GM18867 (cell line): ENCODE results near the gene MYBPC3.
"Not testable (repeated sequence)": the region's sequence is repeated elsewhere in the genome, so short reads cannot be mapped to it uniquely, and the experiment has no call there.

Experiments
- ATAC-seq: cut with Tn5 transposase; IDR thresholded peaks from one replicate; pipeline ENCODE4 v1.9.1; 2021; ENCODE audit warnings: mild to moderate bottlenecking, moderate library complexity; ENCODE audit not compliant: unreplicated experiment

Gene MYBPC3

GRCh38 chr11:47327025-47327424 is 25.5 kb downstream of the MYBPC3 start:
- no peak for ATAC-seq

DNA sequence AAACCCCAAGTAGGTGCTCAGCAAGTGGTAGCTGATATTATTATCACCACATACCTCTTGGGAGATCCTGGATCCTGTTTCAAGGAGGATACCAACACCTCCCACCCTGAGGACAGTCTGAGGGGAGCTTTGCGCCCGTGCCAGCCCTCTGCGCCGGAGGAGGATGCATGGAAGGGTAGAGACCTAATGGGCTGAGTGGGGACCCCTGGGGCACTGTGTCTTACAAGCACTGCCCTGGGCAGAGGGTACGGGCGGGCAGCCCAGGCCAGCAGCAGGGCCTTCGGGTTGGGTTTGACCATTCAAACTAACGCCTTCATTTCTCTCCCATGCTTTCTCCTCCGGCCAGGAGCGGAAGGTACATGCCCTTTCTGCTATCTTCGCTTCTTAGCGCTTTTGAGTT is 26.3 kb downstream of the MYBPC3 start:
- no peak for ATAC-seq

GRCh38 chr11:47325271-47326041 is 27.0 kb downstream of the MYBPC3 start:
- ATAC-seq = no peak

DNA sequence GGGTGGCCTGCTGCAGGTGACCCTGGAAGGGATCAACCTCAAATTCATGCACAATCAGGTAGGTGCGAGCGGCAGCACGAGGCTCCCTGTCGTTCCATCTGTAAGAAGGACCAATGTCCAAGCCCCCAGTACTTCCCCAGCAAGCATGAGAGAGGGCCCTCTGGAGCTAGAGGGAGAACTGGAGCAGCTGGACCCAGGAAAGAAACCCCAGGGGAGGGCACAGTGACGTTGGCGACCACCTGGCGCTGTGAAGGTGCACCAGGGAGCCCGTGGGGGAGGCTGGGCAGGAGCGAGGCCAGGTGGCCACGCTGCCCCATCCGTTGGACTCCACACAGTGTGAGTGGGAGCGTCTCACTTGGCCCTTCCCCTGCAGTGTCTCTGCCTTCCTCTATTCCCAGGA is 28.0 kb downstream of the MYBPC3 start:
- ATAC-seq = no peak

DNA sequence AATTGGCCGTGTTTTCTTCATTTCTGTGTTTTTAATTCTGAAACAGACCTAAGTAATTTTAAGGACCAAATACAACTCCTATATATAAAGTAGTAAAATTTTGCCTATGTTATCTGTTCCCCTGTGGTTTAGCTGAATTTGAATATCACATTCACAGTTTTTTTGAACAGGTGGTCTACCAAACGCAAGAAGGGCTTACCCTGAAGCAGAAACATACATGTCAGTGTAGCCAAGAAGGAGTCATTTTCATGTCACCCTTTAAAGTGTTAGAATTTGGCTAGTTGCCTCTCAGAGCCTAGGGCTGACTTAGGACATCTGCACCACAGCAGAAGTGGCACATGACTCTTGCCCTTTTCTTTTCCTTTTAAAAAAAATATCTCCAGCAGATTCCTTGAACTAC is 34.3 kb downstream of the MYBPC3 start:
- no peak for ATAC-seq

GRCh38 chr11:47317064-47317828 is 35.3 kb downstream of the MYBPC3 start:
- peak; percentile 71 for ATAC-seq

- not testable (repeated sequence) for ATAC-seq
Measured at GRCh38 chr11:47316501-47316900, 36.0 kb downstream of the MYBPC3 start.

- no peak for ATAC-seq
Measured at GRCh38 chr11:47314992-47315391, 37.5 kb downstream of the MYBPC3 start.

DNA sequence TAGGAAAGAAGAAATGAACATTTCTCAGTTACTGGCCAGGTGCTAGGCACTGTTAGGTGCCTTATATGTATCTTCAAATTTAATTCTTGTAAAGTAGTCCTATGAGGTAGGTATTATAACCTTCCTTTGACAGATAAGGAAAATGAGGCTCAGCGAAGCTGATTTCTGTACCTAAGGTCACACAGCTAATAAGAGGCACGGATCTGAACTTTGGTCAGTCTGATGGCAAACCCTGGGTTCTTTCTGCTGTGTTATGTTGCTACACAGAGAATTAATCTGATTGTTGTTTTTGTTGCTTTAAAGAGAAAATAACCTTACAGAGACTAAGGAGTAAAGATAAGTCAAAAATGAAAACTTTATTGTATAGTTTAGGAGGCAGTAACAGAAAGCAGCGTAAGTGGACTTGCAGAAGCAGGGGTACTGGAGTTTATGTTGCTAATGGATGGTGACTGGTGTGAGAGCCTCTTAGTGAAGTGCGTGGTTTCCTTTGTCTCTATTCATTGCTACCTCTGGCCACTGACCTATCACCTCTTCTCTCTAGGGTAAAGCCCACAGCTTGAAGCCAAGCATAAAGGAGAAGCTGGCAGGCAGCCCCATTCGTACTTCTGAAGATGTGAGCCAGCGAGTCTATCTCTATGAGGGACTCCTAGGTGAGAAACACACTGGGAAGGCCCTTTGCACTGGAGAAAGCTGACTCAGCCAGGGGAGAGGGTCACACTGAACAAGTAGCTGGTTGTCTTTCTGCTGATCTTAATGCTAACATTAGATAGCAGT is 44.3 kb downstream of the MYBPC3 start:
- no peak for ATAC-seq

DNA sequence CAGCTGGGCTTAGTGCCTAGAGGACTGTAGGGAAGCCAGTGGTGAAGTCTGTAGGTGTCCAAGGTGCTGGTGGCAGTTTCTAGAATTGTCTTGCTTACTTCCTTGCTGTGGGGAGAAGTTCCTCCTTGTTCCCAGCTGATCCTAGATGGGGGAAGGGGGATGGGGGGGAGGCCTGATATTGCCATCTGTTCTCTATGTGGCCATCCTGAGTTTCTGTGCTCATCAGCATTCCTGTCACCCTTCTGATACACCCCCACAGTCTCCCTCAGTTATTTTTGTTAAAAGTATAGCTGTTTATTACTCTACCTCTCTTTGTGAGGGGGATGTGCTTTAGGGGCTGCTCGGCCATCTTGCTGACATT is 46.0 kb downstream of the MYBPC3 start:
- no peak for ATAC-seq

DNA sequence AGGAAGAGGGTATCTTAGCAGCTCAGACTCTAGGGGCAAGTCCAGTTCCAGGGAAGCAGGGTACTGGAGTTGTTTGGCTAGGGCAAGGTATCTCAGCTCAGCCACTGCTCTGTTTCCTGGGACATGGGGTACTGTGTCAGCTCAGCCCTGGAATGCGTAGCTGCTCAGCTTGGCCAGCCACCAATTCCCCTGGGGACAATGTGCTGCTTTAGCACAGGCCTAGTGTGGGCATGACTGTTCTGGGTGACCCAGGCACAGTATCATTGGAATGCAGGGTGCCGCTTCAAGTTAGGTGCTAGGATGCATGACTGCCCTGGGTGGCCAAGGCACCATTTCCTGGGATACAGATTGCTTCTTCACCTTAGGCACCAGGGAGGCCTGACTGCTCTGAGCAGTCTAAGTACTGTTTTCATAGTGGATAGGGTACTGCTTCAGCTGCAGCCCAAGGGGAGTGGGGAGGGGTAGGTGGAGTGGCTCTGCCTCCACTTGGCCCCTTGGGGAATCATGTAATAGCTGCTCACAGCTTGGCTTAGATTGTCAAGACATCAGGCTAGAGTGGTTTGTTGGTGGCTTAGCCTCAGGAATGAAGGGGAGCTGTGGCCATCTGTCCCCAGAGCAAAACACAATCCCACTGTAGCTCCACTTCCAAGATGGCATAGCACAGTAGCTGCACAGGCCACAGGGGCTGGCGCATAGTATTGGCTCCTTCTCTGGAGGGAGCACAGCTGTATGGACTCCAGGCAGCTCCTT is 46.6 kb downstream of the MYBPC3 start:
- ATAC-seq = no peak

DNA sequence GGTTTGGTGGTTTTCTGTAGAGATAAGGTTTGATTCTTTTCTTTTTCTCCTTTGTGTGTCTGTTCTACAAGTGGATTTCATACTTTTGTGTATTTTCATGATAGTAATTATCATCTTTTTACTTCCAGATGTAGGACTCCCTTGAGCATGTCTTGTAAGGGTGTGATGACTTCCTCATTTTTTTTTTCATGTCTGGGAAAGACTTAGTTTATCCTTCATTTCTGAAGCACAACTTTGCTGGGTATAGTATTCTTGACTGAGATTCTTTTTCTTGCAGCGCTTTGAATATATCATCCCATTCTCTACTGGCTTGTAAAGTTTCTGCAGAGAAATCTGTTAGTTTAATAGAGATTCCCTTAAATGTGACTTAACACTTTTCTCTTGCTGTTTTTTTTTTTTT is 49.6 kb downstream of the MYBPC3 start:
- no peak for ATAC-seq

DNA sequence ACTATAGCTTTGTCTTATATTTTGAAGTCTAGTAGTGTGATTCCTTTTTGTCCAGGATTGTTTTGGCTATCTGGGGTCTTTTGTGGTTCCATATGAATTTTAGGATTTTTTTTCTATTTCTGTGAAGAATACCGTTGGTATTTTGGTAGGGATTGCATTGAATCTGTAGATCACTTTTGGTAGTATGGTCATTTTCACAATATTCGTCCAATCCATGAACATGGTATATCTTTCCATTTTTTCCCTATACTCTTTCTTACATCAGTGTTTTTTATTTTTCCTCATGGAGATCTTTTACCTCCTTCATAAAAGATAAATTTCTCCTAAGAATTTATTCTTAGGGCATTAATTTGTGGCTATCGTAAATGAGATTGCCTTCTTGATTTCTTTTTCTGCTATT is 53.4 kb downstream of the MYBPC3 start:
- no peak for ATAC-seq

GRCh38 chr11:47296045-47296444 is 56.5 kb downstream of the MYBPC3 start:
- no peak for ATAC-seq

DNA sequence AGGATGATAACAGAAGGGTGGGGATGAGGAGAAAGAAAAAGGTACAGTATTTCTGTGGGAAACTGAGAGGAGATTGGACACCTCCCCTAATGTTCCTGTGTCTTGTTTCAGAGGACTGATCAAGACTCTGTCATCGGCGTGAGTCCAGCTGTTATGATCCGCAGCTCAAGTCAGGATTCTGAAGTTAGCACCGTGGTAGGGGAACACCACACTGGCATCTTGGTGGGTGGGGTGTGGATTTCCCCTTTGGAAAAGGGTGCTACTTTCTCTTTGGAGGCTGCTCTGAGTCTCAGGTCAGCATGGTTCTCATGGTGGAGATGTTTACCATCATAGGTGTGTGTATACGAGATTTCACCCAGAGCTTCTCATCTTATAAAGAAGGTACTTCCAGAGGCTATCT is 57.1 kb downstream of the MYBPC3 start:
- ATAC-seq = no peak

DNA sequence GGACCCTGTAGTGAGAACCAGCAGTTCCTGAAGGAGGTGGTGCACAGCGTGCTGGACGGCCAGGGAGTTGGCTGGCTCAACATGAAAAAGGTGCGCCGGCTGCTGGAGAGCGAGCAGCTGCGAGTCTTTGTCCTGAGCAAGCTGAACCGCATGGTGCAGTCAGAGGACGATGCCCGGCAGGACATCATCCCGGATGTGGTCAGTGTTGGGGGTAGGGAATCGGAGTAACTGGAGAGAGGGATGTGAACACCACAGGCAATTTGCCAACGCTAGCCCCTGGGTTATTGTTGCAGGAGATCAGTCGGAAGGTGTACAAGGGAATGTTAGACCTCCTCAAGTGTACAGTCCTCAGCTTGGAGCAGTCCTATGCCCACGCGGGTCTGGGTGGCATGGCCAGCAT is 62.6 kb downstream of the MYBPC3 start:
- ATAC-seq = no peak

DNA sequence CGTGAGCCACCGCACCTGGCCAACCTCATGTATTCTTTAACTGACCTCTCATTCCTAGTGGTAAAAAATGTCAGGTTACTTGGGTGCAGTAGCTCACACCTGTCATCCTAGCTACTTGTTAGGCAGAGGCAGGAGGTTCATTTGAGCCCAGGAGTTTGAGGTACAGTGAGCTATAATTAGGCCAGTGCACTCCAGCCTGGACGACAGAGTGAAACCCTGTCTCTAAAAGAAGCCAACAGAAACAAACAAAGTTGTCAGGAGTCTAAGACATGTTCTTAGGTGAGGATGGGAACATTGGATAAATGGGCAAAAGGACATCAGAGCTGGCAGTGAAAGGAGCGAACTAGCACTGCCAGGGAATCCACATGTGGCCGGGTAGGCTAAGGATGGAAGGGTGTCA is 64.4 kb downstream of the MYBPC3 start:
- ATAC-seq = no peak

DNA sequence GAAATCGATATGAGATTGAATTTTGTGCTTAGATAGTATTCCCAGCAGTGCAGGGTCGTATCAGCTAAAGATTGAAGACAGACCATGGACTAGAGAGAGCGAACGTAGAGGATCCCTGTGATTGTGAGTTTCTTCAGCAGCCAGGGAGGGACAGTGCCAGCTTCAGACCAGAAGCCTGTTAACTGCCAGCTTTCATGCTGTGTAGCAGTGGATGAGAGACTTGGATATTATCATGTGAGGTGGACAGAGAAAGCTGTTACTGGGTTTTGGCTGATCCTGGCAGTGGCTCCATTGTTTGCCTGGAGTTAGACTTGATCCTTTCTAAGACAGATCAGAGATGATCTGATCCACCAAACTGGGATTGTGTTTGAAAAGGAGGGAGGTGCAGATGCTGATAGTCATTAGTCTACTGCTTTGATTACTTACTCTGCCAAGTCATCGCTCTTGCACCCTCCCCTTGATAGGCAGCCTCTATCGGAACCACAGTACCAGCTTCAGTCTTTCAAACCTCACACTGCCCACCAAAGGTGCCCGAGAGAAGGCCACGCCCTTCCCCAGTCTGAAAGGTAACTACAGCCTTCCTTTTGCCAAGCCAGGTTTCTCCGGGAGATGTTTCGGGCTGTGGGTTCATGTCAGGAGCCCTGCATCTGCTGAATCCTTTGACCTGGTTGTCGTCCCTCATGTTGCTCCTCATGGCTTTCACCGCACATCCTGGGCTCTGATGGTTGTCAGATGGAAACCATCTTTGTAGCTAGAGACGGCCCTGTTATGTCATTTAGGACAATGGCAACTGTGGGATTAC is 66.3 kb downstream of the MYBPC3 start:
- no peak for ATAC-seq

DNA sequence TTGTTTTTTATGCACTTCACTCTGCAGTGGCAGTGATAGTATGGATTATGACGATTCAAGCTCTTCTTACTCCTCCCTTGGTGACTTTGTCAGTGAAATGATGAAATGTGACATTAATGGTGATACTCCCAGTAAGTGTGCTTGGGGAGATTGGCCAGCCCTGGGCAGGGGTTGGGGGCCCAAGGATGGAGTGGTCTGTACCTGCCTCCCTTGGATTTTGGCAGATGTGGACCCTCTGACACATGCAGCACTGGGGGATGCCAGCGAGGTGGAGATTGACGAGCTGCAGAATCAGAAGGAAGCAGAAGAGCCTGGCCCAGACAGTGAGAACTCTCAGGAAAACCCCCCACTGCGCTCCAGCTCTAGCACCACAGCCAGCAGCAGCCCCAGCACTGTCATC is 68.4 kb downstream of the MYBPC3 start:
- no peak for ATAC-seq

DNA sequence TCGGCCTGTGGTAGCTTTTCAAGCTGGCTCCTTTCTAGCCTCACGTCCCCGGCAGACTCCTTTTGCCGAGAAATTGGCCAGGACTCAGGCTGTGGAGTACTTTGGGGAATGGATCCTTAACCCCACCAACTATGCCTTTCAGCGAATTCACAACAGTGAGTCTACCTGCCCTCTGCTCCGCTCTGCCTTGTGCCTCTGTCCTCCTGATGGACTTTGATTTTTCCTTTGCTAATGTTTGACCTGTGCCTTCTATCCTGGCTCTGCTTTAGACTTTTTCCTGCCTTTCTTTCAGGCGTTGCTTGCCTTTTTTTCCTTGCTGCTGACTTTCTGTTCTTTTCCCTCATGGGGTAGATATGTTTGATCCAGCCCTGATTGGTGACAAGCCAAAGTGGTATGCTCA is 70.0 kb downstream of the MYBPC3 start:
- no peak for ATAC-seq
